Measurements from ENCODE around the gene DCAF11. TPM values are rescaled to one million over a fixed set of nuclear protein-coding genes. Genes with fewer than 3 reads are reported as not detected.

Gene DCAF11
- total and polyA plus RNA-seq, 2 of the 8 experiments (the other 6 are each of a cell fraction or from before 2014, with no cell fraction given) = 60.4 to 63.6 TPM

- TF ChIP-seq CHD7 (IDR thresholded peaks at IDR 0.05; ENCODE audit: insufficient replicate concordance, low read length) (no peak), JUND (IDR thresholded peaks at IDR 0.05; ENCODE audit: low read length) (no peak), SAP30 (IDR thresholded peaks at IDR 0.05; ENCODE audit: insufficient read depth, insufficient replicate concordance, low read length) (no peak), BCL11A (IDR thresholded peaks at IDR 0.05; ENCODE audit: low read depth in 2 of 2, low read length in 2 of 2) (no peak), EGR1 (IDR thresholded peaks at IDR 0.05; ENCODE audit: borderline replicate concordance, low read depth, low read length) (no peak), CREB1 (IDR thresholded peaks at IDR 0.05) (no peak), MAX (IDR thresholded peaks at IDR 0.05) (no peak), CTBP2 (IDR thresholded peaks at IDR 0.05; ENCODE audit: borderline replicate concordance, insufficient read depth, insufficient read length, low read length) (no peak), SUZ12 (IDR thresholded peaks at IDR 0.05; ENCODE audit: low read length) (no peak), TAF7 (optimal IDR thresholded peaks at IDR 0.05; ENCODE audit: borderline replicate concordance, low read depth, low read length) (no peak)
Measured at GRCh38 chr14:24146978-24147760, 32.6 kb downstream of the DCAF11 start, which contains the start of gene RNF31 (continued).

Measured in H1 (cell line).